Heart left ventricle (tissue), 13 donors: ENCODE results near the gene BTRC.

Experiments used
- POLR2A ChIP-seq, 2 donors: fragments of 450-650 bp; IDR thresholded peaks; one replicate each; pipeline ENCODE4 v1.6.1; 2017; ENCODE audit warnings: antibody characterized with exemption in 2 of 2, mild to moderate bottlenecking in 2 of 2, moderate library complexity in 2 of 2
- TF ChIP-seq, protein P1 (sequence below), 12 donors: fragments of 200-600 bp; sonication (generic) in 4 of 12; IDR thresholded peaks; one replicate each; pipeline versions ENCODE4 v1.5.0 to v1.8.0; 2018 to 2022; ENCODE audit warnings: antibody characterized with exemption in 12 of 12, mild to moderate bottlenecking in 5 of 12
- donor health status: ischemic (EF 13 %, LVEDD 7.1; RV severe dilation, severe dysfunction).
- donor health status: DM: no; HTN: yes; CAD: no.
- donor health status: DM: no; HTN: no; CAD: no.
- donor health status: ischemic (EF 25% LVEDD 6.9; RV normal size, moderate dysfunction).
- donor health status: ischemic (EF 25% LVEDD 5.7; RV mildly dilated, moderate dysfunction).
- donor health status: ischemic (EF 35%, LVEDD 5.7; RV mildly dilated, moderate dysfunction).
- donor health status: nonischemic (EF 11% LVEDD 7.7; RV severe dilation, severe dysfunction).
- donor health status: DM: yes; HTN: yes; CAD: no.
- donor health status: PGD.
- donor health status: ischemic (EF 29% LVEDD 5.4; RV normal size, mild dysfunction).
- donor health status: nonischemic (EF 23%, LVEDD 6.1; RV moderate dilation, normal function).

DNA sequence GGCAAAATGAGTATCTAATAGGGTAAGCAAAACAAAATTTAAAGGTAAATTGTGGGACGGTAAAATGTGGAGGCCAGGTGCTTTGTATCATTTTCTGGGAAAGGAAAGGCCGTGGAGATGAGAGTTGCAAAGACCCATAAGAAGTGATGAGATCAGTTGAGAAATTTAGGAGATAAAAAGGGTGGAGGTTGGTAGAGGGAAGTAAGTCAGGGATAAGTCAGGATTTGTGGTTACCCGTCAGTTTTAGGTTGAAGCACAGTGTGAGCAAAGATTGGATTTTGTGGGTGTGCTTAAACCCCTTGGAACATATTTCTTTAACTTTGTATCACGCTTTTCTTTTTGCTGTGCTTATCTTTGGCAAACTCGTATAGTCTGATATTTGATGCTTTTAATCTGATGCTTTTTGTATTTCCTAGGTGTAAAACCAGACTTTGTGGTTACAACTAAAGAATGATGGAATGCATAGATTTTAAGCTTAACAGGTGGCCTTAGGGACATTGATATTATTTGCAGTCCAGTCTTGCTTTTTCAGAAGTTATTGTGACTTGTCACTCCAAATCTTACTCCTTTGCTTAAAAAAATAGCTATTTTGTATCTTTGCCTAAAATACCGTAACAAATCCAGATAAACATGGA lies 1.2 kb downstream of the BTRC start:
- TF ChIP-seq, protein P1, sequence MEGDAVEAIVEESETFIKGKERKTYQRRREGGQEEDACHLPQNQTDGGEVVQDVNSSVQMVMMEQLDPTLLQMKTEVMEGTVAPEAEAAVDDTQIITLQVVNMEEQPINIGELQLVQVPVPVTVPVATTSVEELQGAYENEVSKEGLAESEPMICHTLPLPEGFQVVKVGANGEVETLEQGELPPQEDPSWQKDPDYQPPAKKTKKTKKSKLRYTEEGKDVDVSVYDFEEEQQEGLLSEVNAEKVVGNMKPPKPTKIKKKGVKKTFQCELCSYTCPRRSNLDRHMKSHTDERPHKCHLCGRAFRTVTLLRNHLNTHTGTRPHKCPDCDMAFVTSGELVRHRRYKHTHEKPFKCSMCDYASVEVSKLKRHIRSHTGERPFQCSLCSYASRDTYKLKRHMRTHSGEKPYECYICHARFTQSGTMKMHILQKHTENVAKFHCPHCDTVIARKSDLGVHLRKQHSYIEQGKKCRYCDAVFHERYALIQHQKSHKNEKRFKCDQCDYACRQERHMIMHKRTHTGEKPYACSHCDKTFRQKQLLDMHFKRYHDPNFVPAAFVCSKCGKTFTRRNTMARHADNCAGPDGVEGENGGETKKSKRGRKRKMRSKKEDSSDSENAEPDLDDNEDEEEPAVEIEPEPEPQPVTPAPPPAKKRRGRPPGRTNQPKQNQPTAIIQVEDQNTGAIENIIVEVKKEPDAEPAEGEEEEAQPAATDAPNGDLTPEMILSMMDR (IDR thresholded peaks at IDR 0.05): no peak
- no peak for TF ChIP-seq POLR2A (IDR thresholded peaks at IDR 0.05)
